ENCODE measurements around the gene FTO.

FTO gene

GRCh38 chr16:53937161-53937880, 233.4 kb downstream of the FTO start:
- H3K27ac ChIP-seq = no peak overlapping the region
- TF ChIP-seq ZFX (IDR thresholded peaks at IDR 0.05; ENCODE audit: borderline replicate concordance) = no peak
- TF ChIP-seq CTCF (IDR thresholded peaks at IDR 0.05) = no peak

- TF ChIP-seq ZFX (IDR thresholded peaks at IDR 0.05; ENCODE audit: borderline replicate concordance) (no peak), CTCF (IDR thresholded peaks at IDR 0.05) (no peak)
- peak overlapping the region; percentile 64; the same call in 1 of the 2 replicates for H3K27ac ChIP-seq
These were observed 240.1 kb downstream of the FTO start for GRCh38 chr16:53944025-53944424.

- TF ChIP-seq CTCF (IDR thresholded peaks at IDR 0.05) (peak; percentile 76), ZFX (IDR thresholded peaks at IDR 0.05; ENCODE audit: borderline replicate concordance) (no peak)
- peak overlapping the region; percentile 64 for H3K27ac ChIP-seq
These were observed 242.0 kb downstream of the FTO start for GRCh38 chr16:53945996-53946395.

- peak overlapping the region; percentile 64 for H3K27ac ChIP-seq
- TF ChIP-seq CTCF (IDR thresholded peaks at IDR 0.05) = no peak
- TF ChIP-seq ZFX (IDR thresholded peaks at IDR 0.05; ENCODE audit: borderline replicate concordance) = no peak
These were observed 242.9 kb downstream of the FTO start for GRCh38 chr16:53946746-53947386.

GRCh38 chr16:53947642-53948041, 243.7 kb downstream of the FTO start:
- peak overlapping the region; percentile 64 for H3K27ac ChIP-seq
- no peak for TF ChIP-seq ZFX (IDR thresholded peaks at IDR 0.05; ENCODE audit: borderline replicate concordance)
- TF ChIP-seq CTCF (IDR thresholded peaks at IDR 0.05) = no peak

GRCh38 chr16:53948326-53948725, 244.4 kb downstream of the FTO start:
- peak overlapping the region; percentile 64 for H3K27ac ChIP-seq
- no peak for TF ChIP-seq ZFX (IDR thresholded peaks at IDR 0.05; ENCODE audit: borderline replicate concordance)
- TF ChIP-seq CTCF (IDR thresholded peaks at IDR 0.05) = no peak
